WTC11 (cell line): ENCODE measurements around the gene TRAPPC3. TPM values are rescaled to one million over a fixed set of nuclear protein-coding genes. Genes with fewer than 3 reads are reported as not detected.

Source experiments
- AFF4 ChIP-seq: sonication (generic); formaldehyde crosslinking; IDR thresholded peaks from 2 replicates; pipeline ENCODE4 v1.8.1; 2023; ENCODE audit warnings: mild to moderate bottlenecking, missing genetic modification reagents, borderline replicate concordance
- E2F5 ChIP-seq: sonication (generic); formaldehyde crosslinking; IDR thresholded peaks from 2 replicates; pipeline ENCODE4 v1.8.1; 2022; ENCODE audit warnings: mild to moderate bottlenecking, moderate library complexity, missing genetic modification reagents
- EMX1 ChIP-seq: fragments of 250-450 bp; sonication (Bioruptor Pico); IDR thresholded peaks from 2 replicates; pipeline ENCODE4 v1.8.0; 2021; ENCODE audit warnings: mild to moderate bottlenecking
- FOXJ3 ChIP-seq: sonication (generic); formaldehyde crosslinking; IDR thresholded peaks from 2 replicates; pipeline ENCODE4 v1.9.0; 2021; ENCODE audit warnings: missing genetic modification reagents, mild to moderate bottlenecking, borderline replicate concordance
- IRF1 ChIP-seq: sonication (generic); formaldehyde crosslinking; IDR thresholded peaks from 2 replicates; pipeline ENCODE4 v1.8.0; 2023; ENCODE audit warnings: missing genetic modification reagents
- JUN ChIP-seq: sonication (generic); formaldehyde crosslinking; IDR thresholded peaks from 2 replicates; pipeline ENCODE4 v1.8.0; 2023; ENCODE audit warnings: mild to moderate bottlenecking, missing genetic modification reagents
- KAT7 ChIP-seq: sonication (generic); formaldehyde crosslinking; IDR thresholded peaks from 2 replicates; pipeline ENCODE4 v1.8.1; 2023; ENCODE audit warnings: missing genetic modification reagents, mild to moderate bottlenecking, borderline replicate concordance
- MXD4 ChIP-seq: fragments of 250-450 bp; sonication (Bioruptor Pico); IDR thresholded peaks from 2 replicates; pipeline ENCODE4 v1.8.0; 2021; ENCODE audit warnings: mild to moderate bottlenecking, moderate library complexity, borderline replicate concordance
- NFATC4 ChIP-seq: fragments of 250-450 bp; sonication (Bioruptor Pico); IDR thresholded peaks from 2 replicates; pipeline ENCODE4 v1.9.0; 2021; ENCODE audit warnings: mild to moderate bottlenecking
- NR1H2 ChIP-seq: sonication (generic); formaldehyde crosslinking; IDR thresholded peaks from 2 replicates; pipeline ENCODE4 v1.9.0; 2021; ENCODE audit warnings: mild to moderate bottlenecking, moderate library complexity, missing genetic modification reagents
- NR2C2 ChIP-seq: sonication (generic); formaldehyde crosslinking; IDR thresholded peaks from 2 replicates; pipeline ENCODE4 v1.8.0; 2022; ENCODE audit warnings: mild to moderate bottlenecking, missing genetic modification reagents
- PRDM15 ChIP-seq: sonication (generic); formaldehyde crosslinking; IDR thresholded peaks from 2 replicates; pipeline ENCODE4 v1.8.0; 2022; ENCODE audit warnings: missing genetic modification reagents
- SMAD3 ChIP-seq: sonication (generic); formaldehyde crosslinking; IDR thresholded peaks from 2 replicates; pipeline ENCODE4 v1.8.0; 2022; ENCODE audit warnings: missing genetic modification reagents, mild to moderate bottlenecking, borderline replicate concordance
- SP1 ChIP-seq: sonication (generic); formaldehyde crosslinking; conservative IDR thresholded peaks from 2 replicates; pipeline ENCODE4 v1.8.1; 2022; ENCODE audit warnings: missing genetic modification reagents
- TEAD4 ChIP-seq: sonication (generic); formaldehyde crosslinking; IDR thresholded peaks from 2 replicates; pipeline ENCODE4 v1.8.0; 2022; ENCODE audit warnings: mild to moderate bottlenecking, missing genetic modification reagents
- ZBTB21 ChIP-seq: sonication (generic); formaldehyde crosslinking; IDR thresholded peaks from 2 replicates; pipeline ENCODE4 v1.8.1; 2023; ENCODE audit warnings: mild to moderate bottlenecking, missing genetic modification reagents, borderline replicate concordance
- ZMAT4 ChIP-seq: fragments of 250-450 bp; sonication (Bioruptor Pico); IDR thresholded peaks from 2 replicates; pipeline ENCODE4 v1.9.0; 2021; ENCODE audit warnings: mild to moderate bottlenecking
- ZNF232 ChIP-seq: sonication (generic); formaldehyde crosslinking; IDR thresholded peaks from 2 replicates; pipeline ENCODE4 v1.8.0; 2022; ENCODE audit warnings: mild to moderate bottlenecking, missing genetic modification reagents
- ZNF263 ChIP-seq: sonication (generic); formaldehyde crosslinking; IDR thresholded peaks from 2 replicates; pipeline ENCODE4 v1.8.1; 2022; ENCODE audit warnings: low read depth, mild to moderate bottlenecking, moderate library complexity, missing genetic modification reagents
- ZNF317 ChIP-seq: sonication (generic); formaldehyde crosslinking; IDR thresholded peaks from 2 replicates; pipeline ENCODE4 v1.8.1; 2023; ENCODE audit warnings: low read depth, mild to moderate bottlenecking, moderate library complexity, missing genetic modification reagents, borderline replicate concordance
- ZNF425 ChIP-seq: fragments of 250-450 bp; sonication (Bioruptor Pico); conservative IDR thresholded peaks from 2 replicates; pipeline ENCODE4 v1.9.0; 2021; ENCODE audit warnings: mild to moderate bottlenecking
- ZNF512 ChIP-seq: sonication (generic); formaldehyde crosslinking; IDR thresholded peaks from 2 replicates; pipeline ENCODE4 v1.8.1; 2022; ENCODE audit warnings: missing genetic modification reagents, borderline replicate concordance
- total RNA-seq: library from RNA; stranded (reverse); gene quantifications from 3 replicates; pipeline ENCODE4 v1.2.3, GENCODE V29; 2021

TRAPPC3 gene
- total RNA-seq, 1 experiment from 2014 or later: 48.9 TPM

- TF ChIP-seq ZBTB21 (CRISPR knock-in tag) (no peak), SP1 (CRISPR knock-in tag) (no peak), AFF4 (0 out of 2 replicates have a peak, but pooled peaks have one; percentile 33), ZNF317 (no peak), ZNF425 (CRISPR knock-in tag) (no peak), IRF1 (CRISPR knock-in tag) (no peak), ZNF232 (CRISPR knock-in tag) (0 out of 2 replicates have a peak, but pooled peaks have one; percentile 21), NFATC4 (no peak), TEAD4 (CRISPR knock-in tag) (no peak), EMX1 (CRISPR knock-in tag) (no peak), ZNF263 (CRISPR knock-in tag) (no peak), FOXJ3 (CRISPR knock-in tag) (no peak), PRDM15 (CRISPR knock-in tag) (0 out of 2 replicates have a peak, but pooled peaks have one; percentile 15), SMAD3 (CRISPR knock-in tag) (no peak), ZMAT4 (no peak), E2F5 (CRISPR knock-in tag) (peak; percentile 60; the same call in 1 of the 2 replicates), MXD4 (CRISPR knock-in tag) (no peak), NR2C2 (CRISPR knock-in tag) (peak; percentile 46; the same call in 1 of the 2 replicates), JUN (CRISPR knock-in tag) (no peak), NR1H2 (CRISPR knock-in tag) (no peak), ZNF512 (CRISPR knock-in tag) (no peak), KAT7 (0 out of 2 replicates have a peak, but pooled peaks have one; percentile 42)
These were observed 27.0 kb upstream of the TRAPPC3 start (continued) for GRCh38 chr1:36176106-36176949.
